Urinary bladder (tissue), 4 donors: ENCODE data around the gene CSNK1G3. TPM values are rescaled to one million over a fixed set of nuclear protein-coding genes. Genes with fewer than 3 reads are reported as not detected.

Source experiments
- DNase-seq: peaks from one replicate; pipeline ENCODE4 v3.0.0-alpha.2; 2015; ENCODE audit errors: extremely low spot score
- H3K27ac ChIP-seq: one replicate; pipeline ENCODE4 v1.5.1; 2013; ENCODE audit warnings: low read depth, mild to moderate bottlenecking, moderate library complexity
- H3K36me3 ChIP-seq: one replicate; pipeline ENCODE4 v1.6.1; 2013; ENCODE audit warnings: mild to moderate bottlenecking, moderate library complexity; ENCODE audit not compliant: insufficient read depth
- H3K4me1 ChIP-seq: one replicate; pipeline ENCODE4 v1.6.1; 2013; ENCODE audit warnings: mild to moderate bottlenecking, moderate library complexity; ENCODE audit not compliant: insufficient read depth
- H3K4me3 ChIP-seq: one replicate; pipeline ENCODE4 v1.5.1; 2013; ENCODE audit warnings: low read depth, low read length
- WGBS: extraction: QIAGEN DNeasy Blood & Tissue Kit; methylation state at CpG from one replicate; pipeline ENCODE4 v1.1.7; 2013; 5-methylcytosine and 5-hydroxymethylcytosine counted together
- polyA plus RNA-seq: library from polyadenylated mRNA; stranded (reverse); fragments of 200-250 nt; gene quantifications from one replicate; pipeline ENCODE4 v1.2.3, GENCODE V29; 2013
- total RNA-seq: library from RNA; depleted of rRNA; stranded (reverse); fragments of >200 nt; gene quantifications from one replicate; pipeline ENCODE4 v1.2.3, GENCODE V29; 2014
- donor health status: healthy with polysubstance abuse.
- donor health status: healthy.

Gene CSNK1G3
- total and polyA plus RNA-seq, 2 donors = 12.9 to 166 TPM

DNA sequence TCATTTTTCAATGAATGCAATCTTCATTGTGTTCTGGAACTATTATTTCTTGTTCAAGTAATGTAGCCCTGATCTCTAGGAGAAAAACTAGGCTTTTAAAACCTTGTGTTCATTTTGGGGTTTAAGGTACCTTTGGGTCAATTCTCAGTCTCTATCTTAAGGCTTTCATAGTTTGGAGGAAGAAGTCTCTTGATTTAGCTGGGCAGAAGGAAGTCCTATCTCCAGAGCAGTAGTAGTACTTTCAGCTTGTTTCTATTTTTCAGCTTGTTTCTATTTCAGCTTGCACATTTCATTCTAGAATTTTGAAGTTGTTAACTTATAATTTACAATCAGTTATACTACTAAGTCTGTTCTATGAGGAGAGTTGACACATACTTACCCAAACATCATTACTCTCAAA, 15.2 kb downstream of the CSNK1G3 start:
- H3K36me3 ChIP-seq = no peaks in the 10 kb centered on the region
- H3K27ac ChIP-seq = no peak overlapping the region
- no peak overlapping the region for H3K4me3 ChIP-seq
- DNase-seq = no peak
- H3K4me1 ChIP-seq = no peaks in the 10 kb centered on the region

DNA sequence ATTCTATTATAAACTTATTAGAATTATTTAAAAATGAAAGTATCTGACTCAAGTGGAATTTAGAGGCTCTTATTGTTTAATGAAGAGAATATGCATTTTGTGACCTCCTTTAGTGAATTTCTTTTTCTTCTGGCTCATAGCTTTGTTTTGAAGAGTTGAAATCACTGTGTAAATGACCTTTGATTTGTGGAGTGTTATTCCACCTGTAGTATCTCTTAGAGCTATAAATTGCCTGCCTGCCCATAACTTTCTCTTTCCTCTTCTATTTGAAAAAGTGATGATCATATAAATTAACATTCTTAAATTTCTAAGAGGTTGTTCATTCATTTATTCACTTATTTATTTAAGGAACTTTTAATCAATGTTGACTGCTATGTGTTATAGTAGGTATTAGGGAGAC, 16.1 kb downstream of the CSNK1G3 start:
- no peak overlapping the region for H3K4me3 ChIP-seq
- no peak for DNase-seq
- H3K4me1 ChIP-seq = no peaks in the 10 kb centered on the region
- no peaks in the 10 kb centered on the region for H3K36me3 ChIP-seq
- no peak overlapping the region for H3K27ac ChIP-seq

DNA sequence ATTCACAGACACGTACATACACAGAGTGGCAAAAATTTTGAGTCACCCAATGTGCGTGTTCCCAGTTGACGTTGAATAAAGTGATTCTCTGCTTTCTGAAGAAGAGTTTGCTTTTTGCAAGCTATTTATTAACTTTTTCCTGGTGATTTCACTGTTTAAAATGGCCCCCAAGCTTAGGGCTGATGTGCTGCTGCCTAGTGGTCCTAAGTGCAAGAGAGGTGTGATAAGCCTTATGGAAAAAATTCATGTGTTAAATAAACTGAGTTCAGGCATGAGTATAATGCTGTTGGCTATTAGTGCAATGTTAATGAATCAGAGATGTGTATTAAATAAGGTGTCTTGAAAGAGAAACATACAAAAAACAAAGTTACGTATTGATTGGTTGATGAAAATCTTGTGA, 16.9 kb downstream of the CSNK1G3 start:
- Histone ChIP-seq H3K4me3 (no peak overlapping the region), H3K36me3 (no peaks in the 10 kb centered on the region), H3K27ac (no peak overlapping the region), H3K4me1 (no peaks in the 10 kb centered on the region)
- WGBS = 97% methylated on average over 4 of the region's 4 CpGs
- DNase-seq = no peak

DNA sequence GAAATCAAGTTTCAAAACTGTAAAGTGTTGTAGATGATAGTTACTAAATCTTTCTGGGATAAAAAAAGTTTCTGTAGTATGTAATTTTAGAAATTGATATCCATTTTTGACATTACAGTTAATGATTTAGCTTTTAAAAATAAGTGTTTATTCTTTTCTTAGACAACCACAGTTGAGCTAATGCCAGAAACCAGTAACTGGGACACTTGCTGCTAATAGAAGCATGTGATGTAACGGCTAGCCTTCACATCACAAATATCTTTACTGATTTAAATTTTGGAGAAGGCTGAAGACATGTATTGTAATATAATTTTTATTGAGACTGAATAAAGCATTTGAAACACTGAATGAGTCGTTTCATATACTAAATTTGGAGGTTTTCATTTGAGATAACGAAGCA, 18.8 kb downstream of the CSNK1G3 start:
- no peaks in the 10 kb centered on the region for H3K4me1 ChIP-seq
- DNase-seq = no peak
- H3K27ac ChIP-seq = no peak overlapping the region
- H3K4me3 ChIP-seq = no peak overlapping the region
- 75% methylated on average over 3 of the region's 3 CpGs for WGBS
- no peaks in the 10 kb centered on the region for H3K36me3 ChIP-seq

DNA sequence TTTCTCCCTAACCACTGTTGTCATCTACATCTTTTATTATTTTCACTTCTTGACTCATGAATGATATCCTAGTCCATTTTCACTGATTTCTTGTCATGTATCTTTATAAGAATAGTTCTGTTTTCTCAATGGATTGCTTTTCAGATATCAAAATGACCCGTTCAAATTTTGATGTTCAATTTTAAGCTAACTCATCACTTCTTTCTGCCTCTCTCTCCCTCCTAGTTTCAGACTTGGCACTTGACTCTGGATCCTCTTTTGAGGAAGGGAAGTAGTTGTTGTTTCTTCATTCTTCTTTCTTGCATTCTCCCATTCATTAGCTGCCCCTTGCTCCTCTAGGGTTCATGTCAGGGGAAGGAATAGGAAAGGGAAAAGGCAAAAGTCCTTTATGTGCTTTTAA, 23.7 kb downstream of the CSNK1G3 start:
- 86% methylated on average over 1 of the region's 1 CpG for WGBS

DNA sequence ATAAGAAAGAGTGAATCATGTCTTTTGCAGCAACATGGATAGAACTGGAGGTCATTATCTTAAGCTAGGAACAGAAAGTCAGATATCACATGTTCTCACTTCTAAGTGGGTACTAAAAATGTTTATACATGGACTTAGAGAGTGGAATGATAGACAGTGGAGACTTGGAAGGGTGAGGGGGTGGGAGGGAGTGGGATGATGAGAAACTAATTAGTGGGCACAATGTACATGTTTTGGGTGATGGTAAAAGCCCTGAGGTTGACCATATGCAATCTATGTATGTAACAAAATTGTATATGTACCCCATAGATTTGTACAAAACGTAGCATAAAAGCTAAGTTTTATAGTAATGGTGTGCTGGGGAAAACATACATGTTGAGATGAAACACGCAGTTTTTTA, 25.3 kb downstream of the CSNK1G3 start:
- DNase-seq = no peak
- Histone ChIP-seq H3K4me1 (no peaks in the 10 kb centered on the region), H3K4me3 (no peak overlapping the region), H3K36me3 (no peaks in the 10 kb centered on the region), H3K27ac (no peak overlapping the region)
- 96% methylated on average over 2 of the region's 2 CpGs for WGBS

More for the DNA sequence above, 23.7 kb downstream of the CSNK1G3 start:
- H3K4me3 ChIP-seq = no peak overlapping the region
- no peak for DNase-seq
- no peak overlapping the region for H3K27ac ChIP-seq
- no peaks in the 10 kb centered on the region for H3K36me3 ChIP-seq
- no peaks in the 10 kb centered on the region for H3K4me1 ChIP-seq

DNA sequence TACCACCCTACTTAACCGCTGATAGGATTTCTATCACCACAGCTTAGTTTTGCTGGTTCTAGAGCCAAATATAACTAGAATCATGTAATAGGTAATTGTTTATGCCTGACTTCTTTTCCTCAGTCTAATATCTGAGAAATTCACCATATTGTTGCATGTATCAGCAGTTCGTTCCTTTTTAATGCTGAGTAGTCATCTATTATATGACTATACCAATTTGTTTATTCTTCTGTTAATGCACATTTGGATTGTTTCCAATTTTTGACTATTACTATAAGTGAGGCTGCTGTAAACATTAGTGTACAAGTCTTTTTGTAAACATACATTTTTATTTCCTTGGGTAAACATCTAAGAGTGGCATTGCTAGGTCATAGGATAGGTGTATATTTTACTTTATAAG, 25.9 kb downstream of the CSNK1G3 start:
- H3K27ac ChIP-seq = no peak overlapping the region
- 86% methylated on average over 2 of the region's 2 CpGs for WGBS
- no peaks in the 10 kb centered on the region for H3K36me3 ChIP-seq
- DNase-seq = no peak
- H3K4me1 ChIP-seq = no peaks in the 10 kb centered on the region
- H3K4me3 ChIP-seq = no peak overlapping the region

DNA sequence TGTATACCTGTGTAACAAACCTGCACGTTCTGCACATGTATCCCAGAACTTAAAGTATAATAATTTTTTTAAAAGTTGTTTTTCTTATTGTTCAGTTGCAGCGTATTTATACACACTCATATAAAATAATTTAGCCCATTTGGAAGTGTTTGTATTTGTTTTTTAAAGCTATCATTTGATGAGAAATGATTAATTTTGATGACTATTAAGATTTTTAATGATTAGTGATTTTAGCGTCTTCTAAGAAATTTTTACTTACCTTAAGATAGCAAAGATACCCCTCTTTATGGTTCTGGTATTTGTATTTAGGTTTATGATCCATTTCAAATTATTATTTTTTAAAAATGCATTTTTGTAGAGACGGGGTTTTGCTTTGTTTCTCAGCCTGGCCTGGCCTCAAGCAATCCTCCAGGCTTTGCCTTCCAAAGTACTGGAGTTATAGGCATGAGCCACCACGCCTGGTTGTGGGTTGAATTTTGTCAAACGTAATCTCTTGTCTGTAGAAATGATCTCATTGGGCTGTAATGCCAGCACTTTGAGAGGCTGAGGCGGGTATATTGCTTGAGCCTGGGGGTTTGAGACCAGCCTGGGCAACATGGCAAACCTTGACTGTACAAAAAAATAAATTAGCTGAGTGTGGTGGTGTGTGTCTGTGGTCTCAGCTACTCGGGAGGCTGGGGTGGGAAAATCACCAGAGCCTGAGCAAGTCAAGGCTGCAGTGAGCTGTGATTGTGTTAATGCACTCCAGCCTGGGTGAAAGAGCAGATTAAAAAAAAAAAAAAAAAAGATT, 26.9 kb downstream of the CSNK1G3 start:
- Histone ChIP-seq H3K4me1 (no peaks in the 10 kb centered on the region), H3K36me3 (no peaks in the 10 kb centered on the region), H3K4me3 (no peak overlapping the region), H3K27ac (no peak overlapping the region)
- no peak for DNase-seq
- WGBS = 84% methylated on average over 8 of the region's 8 CpGs

DNA sequence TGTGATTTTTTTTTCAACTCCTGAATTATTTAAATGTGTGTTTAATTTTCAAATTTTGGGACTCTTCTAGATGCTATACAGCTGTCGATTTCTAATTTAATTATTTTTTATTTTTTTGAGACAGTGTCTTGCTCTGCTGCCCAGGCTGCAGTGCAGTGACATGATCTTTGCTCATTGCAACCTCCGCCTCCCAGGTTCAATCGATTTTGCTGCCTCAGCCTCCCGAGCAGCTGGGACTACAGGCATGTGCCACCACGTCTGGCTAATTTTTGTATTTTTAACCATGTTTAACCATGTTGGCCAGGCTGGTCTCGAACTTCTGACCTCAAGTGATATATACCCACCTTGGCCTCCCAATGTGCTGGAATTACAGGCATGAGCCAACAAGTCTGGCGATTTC, 28.6 kb downstream of the CSNK1G3 start:
- no peaks in the 10 kb centered on the region for H3K4me1 ChIP-seq
- WGBS = 97% methylated on average over 7 of the region's 7 CpGs
- H3K4me3 ChIP-seq = no peak overlapping the region
- DNase-seq = no peak
- no peak overlapping the region for H3K27ac ChIP-seq
- H3K36me3 ChIP-seq = no peaks in the 10 kb centered on the region

DNA sequence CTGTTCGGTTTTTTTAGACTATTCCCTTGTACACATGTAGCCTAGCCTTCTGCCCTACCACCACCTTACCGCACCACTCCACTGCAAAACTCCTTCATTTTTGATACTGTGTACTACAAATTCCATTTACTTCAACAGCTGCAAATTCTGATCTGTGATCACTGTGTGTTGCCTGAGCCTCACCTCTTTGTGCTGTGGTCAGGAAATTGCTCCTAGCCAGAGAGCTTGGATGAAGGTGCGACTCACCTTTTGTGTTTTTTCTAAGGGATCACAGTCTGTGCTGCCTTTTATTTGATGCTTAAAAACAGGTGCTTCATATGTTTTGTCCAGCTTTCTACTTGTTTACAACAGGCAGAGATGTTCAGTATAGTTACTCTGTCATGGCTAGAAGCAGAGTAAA, 31.5 kb downstream of the CSNK1G3 start:
- Histone ChIP-seq H3K4me1 (no peaks in the 10 kb centered on the region), H3K36me3 (no peaks in the 10 kb centered on the region), H3K27ac (no peak overlapping the region), H3K4me3 (no peak overlapping the region)
- no peak for DNase-seq
- 94% methylated on average over 3 of the region's 3 CpGs for WGBS

DNA sequence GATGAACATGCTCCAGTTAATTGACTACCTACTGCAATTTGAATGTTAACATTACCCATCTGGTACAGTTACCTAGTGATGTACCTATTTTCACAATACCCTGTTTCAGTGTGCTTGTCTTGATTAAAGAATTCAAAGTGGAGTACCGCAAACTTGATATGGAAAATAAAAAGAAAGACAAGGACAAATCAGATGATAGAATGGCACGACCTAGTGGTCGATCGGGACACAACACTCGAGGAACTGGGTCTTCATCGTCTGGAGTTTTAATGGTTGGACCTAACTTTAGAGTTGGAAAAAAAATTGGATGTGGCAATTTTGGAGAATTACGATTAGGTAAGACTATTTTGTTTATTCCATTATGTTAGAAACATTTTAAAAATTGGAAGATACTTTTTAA, 33.5 kb downstream of the CSNK1G3 start:
- Histone ChIP-seq H3K27ac (no peak overlapping the region), H3K4me3 (no peak overlapping the region), H3K36me3 (no peaks in the 10 kb centered on the region), H3K4me1 (peaks cover 2% of the 10 kb centered on the region)
- WGBS = 88% methylated on average over 7 of the region's 7 CpGs
- no peak for DNase-seq

DNA sequence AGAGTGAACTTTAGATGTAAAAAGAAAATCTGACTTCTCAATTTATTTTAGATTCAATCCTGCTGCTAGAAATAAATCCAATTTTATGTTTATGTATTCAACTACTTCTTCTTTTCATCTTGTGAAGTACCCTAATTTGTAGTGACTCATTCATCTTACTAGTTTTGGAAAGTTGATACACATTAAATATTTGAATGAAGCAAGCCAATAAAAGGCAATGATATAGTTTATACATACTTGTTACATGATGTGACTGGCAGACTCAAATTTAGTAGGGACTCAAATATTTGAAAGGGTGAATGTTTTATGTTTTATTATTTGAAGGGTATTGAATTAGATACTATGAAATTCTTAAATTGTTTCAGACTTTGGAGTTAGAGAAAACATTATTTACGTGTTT, 34.7 kb downstream of the CSNK1G3 start:
- 93% methylated on average over 1 of the region's 1 CpG for WGBS
- DNase-seq = no peak
- no peak overlapping the region for H3K27ac ChIP-seq

DNA sequence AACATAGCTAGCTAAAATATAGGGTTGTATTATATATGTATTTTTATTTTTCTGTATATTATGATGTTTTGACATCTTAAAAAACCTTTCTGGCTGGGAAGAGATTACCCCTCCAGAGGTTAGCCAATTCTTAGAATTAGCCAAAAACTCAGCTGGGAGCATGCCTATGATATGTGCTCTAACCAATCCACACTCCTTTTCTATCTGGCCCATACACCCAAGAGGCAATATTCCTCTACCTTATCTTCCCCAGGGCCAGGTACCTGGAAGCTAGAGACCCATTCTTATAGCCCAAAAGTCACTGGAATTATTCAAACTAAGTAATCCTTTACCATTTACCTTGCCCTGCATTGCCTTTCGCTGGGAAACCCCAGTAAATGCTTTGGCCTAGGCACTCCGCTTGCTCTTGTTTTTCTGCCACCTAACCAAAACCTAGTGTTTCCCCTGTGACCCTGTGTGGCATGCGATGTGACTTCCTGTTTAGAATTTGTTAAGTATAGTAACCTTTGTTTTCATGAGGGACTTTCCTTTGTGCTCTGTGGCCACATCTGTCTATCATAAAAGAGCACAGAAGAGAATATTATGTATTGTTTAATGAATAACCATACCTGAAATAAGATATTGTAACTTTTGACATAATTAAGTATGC, 37.4 kb downstream of the CSNK1G3 start:
- no peak for DNase-seq
- no peak overlapping the region for H3K27ac ChIP-seq
- peaks cover 2% of the 10 kb centered on the region for H3K4me1 ChIP-seq
- 87% methylated on average over 3 of the region's 3 CpGs for WGBS
- H3K36me3 ChIP-seq = no peaks in the 10 kb centered on the region
- no peak overlapping the region for H3K4me3 ChIP-seq

More for the DNA sequence above, 34.7 kb downstream of the CSNK1G3 start:
- no peaks in the 10 kb centered on the region for H3K36me3 ChIP-seq
- H3K4me3 ChIP-seq = no peak overlapping the region
- H3K4me1 ChIP-seq = peaks cover 2% of the 10 kb centered on the region

DNA sequence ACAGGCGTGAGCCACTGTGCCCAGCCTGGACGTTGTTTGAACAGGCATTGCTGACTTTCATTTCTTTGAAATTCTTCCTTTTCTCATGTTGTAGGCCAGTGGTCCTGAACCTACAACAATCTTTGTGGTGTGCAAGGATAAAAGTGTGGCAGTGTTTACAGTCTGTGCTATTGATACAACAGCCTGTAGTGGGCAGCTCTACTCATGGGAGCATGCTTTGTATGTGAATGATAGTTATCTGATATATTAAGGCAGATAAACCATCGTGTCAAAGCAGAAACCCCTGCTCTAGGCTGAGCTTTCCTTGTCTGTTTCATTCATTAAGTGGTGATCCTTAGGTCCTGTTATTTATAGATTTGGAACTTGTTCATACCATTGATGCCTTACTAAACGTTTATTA, 42.6 kb downstream of the CSNK1G3 start:
- Histone ChIP-seq H3K4me3 (no peak overlapping the region), H3K27ac (no peak overlapping the region), H3K4me1 (no peaks in the 10 kb centered on the region), H3K36me3 (peaks cover 1% of the 10 kb centered on the region)
- no peak for DNase-seq
- whole genome bisulfite sequencing = 60% methylated on average over 4 of the region's 4 CpGs
